Neural crest cell (in vitro differentiated cells): ENCODE data around the gene SENP2. TPM values are rescaled to one million over a fixed set of nuclear protein-coding genes. Genes with fewer than 3 reads are reported as not detected.
A peak's percentile ranks its signal among the peaks of the same experiment; 100 is the strongest.

Experiments used
- DNase-seq: peaks from one replicate; pipeline ENCODE4 v3.0.0; 2021; ENCODE audit warnings: low read depth, mixed read lengths, low spot score
- H3K27ac Mint-ChIP-seq: one replicate; pipeline ENCODE4 v1.8.0; 2021; ENCODE audit warnings: mild to moderate bottlenecking, mixed read lengths; ENCODE audit not compliant: unreplicated experiment
- H3K27me3 Mint-ChIP-seq: 2 replicates; pipeline ENCODE4 v1.8.0; 2021; ENCODE audit warnings: low read depth, mild to moderate bottlenecking, mixed read lengths
- H3K36me3 Mint-ChIP-seq: 2 replicates; pipeline ENCODE4 v1.8.0; 2021; ENCODE audit warnings: low read depth, mild to moderate bottlenecking, mixed read lengths
- H3K4me1 Mint-ChIP-seq: 2 replicates; pipeline ENCODE4 v1.8.0; 2021; ENCODE audit warnings: mixed read lengths
- H3K4me3 Mint-ChIP-seq: one replicate; pipeline ENCODE4 v1.8.0; 2021; ENCODE audit warnings: mild to moderate bottlenecking, mixed read lengths
- H3K9me3 Mint-ChIP-seq: 2 replicates; pipeline ENCODE4 v1.8.0; 2021; ENCODE audit warnings: mixed read lengths
- total RNA-seq: library from RNA; stranded (reverse); gene quantifications from 2 replicates; pipeline ENCODE4 v1.2.1, GENCODE V29; 2021
- TF ChIP-seq, protein P1 (sequence below): fragments of 200-600 bp; sonication (generic); conservative IDR thresholded peaks from 2 replicates; pipeline ENCODE4 v1.5.0; 2021; ENCODE audit warnings: antibody characterized with exemption, mild to moderate bottlenecking

Gene SENP2
- total RNA-seq, 1 donor from 2014 or later = 46.7 TPM

DNA sequence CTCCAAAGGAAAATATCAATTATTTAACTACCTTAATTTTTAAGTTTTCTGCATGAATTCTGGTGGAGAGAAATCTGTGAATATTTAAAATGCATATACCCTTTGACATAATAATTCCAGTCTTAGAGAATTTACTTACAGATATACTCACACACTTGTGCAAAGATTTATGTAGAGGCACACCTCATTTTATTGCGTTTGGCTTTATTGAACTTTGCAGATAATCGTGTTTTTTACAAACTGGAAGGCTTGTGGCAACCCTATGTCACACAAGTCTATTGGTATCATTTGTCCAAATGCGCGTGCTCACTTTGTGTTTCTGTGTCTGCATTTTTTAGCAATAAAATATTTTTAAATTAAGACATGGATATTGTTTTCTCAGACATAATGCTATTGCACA is 81.5 kb downstream of the SENP2 start:
- TF ChIP-seq, protein P1, sequence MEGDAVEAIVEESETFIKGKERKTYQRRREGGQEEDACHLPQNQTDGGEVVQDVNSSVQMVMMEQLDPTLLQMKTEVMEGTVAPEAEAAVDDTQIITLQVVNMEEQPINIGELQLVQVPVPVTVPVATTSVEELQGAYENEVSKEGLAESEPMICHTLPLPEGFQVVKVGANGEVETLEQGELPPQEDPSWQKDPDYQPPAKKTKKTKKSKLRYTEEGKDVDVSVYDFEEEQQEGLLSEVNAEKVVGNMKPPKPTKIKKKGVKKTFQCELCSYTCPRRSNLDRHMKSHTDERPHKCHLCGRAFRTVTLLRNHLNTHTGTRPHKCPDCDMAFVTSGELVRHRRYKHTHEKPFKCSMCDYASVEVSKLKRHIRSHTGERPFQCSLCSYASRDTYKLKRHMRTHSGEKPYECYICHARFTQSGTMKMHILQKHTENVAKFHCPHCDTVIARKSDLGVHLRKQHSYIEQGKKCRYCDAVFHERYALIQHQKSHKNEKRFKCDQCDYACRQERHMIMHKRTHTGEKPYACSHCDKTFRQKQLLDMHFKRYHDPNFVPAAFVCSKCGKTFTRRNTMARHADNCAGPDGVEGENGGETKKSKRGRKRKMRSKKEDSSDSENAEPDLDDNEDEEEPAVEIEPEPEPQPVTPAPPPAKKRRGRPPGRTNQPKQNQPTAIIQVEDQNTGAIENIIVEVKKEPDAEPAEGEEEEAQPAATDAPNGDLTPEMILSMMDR = no peak
- no peaks in the 10 kb centered on the region for H3K4me1 Mint-ChIP-seq
- H3K9me3 Mint-ChIP-seq = no peaks in the 10 kb centered on the region
- H3K27me3 Mint-ChIP-seq = no peaks in the 10 kb centered on the region
- DNase-seq = no peak
- no peak overlapping the region for H3K4me3 Mint-ChIP-seq
- no peak overlapping the region for H3K27ac Mint-ChIP-seq
- H3K36me3 Mint-ChIP-seq = peaks cover 28% of the 10 kb centered on the region

GRCh38 chr3:185677146-185677829 is 91.2 kb downstream of the SENP2 start:
- H3K9me3 Mint-ChIP-seq = peaks cover 6% of the 10 kb centered on the region
- peak; percentile 38 for DNase-seq
- peaks cover 50% of the 10 kb centered on the region for H3K36me3 Mint-ChIP-seq
- H3K27ac Mint-ChIP-seq = no peak overlapping the region
- TF ChIP-seq, protein P1 = peak; percentile 77
- H3K4me1 Mint-ChIP-seq = peaks cover 6% of the 10 kb centered on the region
- no peak overlapping the region for H3K4me3 Mint-ChIP-seq
- H3K27me3 Mint-ChIP-seq = no peaks in the 10 kb centered on the region

- Mint-ChIP-seq H3K27me3 (no peaks in the 10 kb centered on the region), H3K4me3 (no peak overlapping the region), H3K27ac (no peak overlapping the region), H3K36me3 (peaks cover 58% of the 10 kb centered on the region), H3K4me1 (peaks cover 6% of the 10 kb centered on the region), H3K9me3 (peaks cover 9% of the 10 kb centered on the region)
- DNase-seq = no peak
- TF ChIP-seq, protein P1 = no peak
Measured at GRCh38 chr3:185678027-185678426, 91.9 kb downstream of the SENP2 start.

GRCh38 chr3:185680231-185680630 is 94.1 kb downstream of the SENP2 start:
- Mint-ChIP-seq H3K9me3 (peaks cover 9% of the 10 kb centered on the region), H3K27me3 (no peaks in the 10 kb centered on the region), H3K4me1 (peaks cover 6% of the 10 kb centered on the region), H3K36me3 (peaks cover 56% of the 10 kb centered on the region), H3K27ac (no peak overlapping the region), H3K4me3 (no peak overlapping the region)
- no peak for DNase-seq
- TF ChIP-seq, protein P1 = no peak

Other genes with a start within 250 kb of the SENP2 start
- gene MAP3K13, start 223.2 kb upstream of the SENP2 start, total RNA-seq = 18.8 and 20.7 TPM in 2 replicates
- 19.9 and 20.2 TPM in 2 replicates for gene TMEM41A, start 87.3 kb upstream of the SENP2 start, total RNA-seq
- gene LIPH, start 33.7 kb upstream of the SENP2 start, total RNA-seq = not detected in 2 replicates
- 141 and 144 TPM in 2 replicates for gene IGF2BP2, start 238.7 kb downstream of the SENP2 start, total RNA-seq